Measurements from ENCODE around the gene KRTAP4-1. TPM values are rescaled to one million over a fixed set of nuclear protein-coding genes. Genes with fewer than 3 reads are reported as not detected.
"Not testable (repeated sequence)": the region's sequence is repeated elsewhere in the genome, so short reads cannot be mapped to it uniquely, and the experiment has no call there.

The KRTAP4-1 gene
- not detected in 2 replicates for total RNA-seq (2022)
- not detected for Bru-seq, nascent RNA
- BruChase-seq, experiment 1, labeled RNA remaining after a 6-hour chase: not detected
- not detected for BruChase-seq, experiment 2, labeled RNA remaining after a 2-hour chase
- long read RNA-seq: 0 reads

- ChIA-PET CTCF (interaction anchor here (0.7 kb wide), 1 partner anchor 138 kb away, joined by 5 read pairs; no protein-coding TSS in a partner anchor), POLR2A (no interaction called here)
- H3K9me3 Mint-ChIP-seq (ENCODE audit: unreplicated experiment): no peaks in the 10 kb centered on the region
- H3K27ac Mint-ChIP-seq (ENCODE audit: low read depth, unreplicated experiment): no peak within 1 kb of the TSS
- peaks cover 42% of the 10 kb centered on the region for H3K27me3 Mint-ChIP-seq (ENCODE audit: insufficient read depth, unreplicated experiment)
- no TSS peak for BruUV-seq (replicated peaks)
- H3K4me3 Mint-ChIP-seq (ENCODE audit: unreplicated experiment): no peak within 1 kb of the TSS
- intact Hi-C loops (cut with micrococcal nuclease): no loop called here
- no peaks in the 10 kb centered on the region for H3K4me1 Mint-ChIP-seq (ENCODE audit: insufficient read depth, unreplicated experiment)
- no peak for TF ChIP-seq CTCF (IDR thresholded peaks at IDR 0.05; ENCODE audit: unreplicated experiment)
- no peak for DNase-seq (ENCODE audit: unreplicated experiment)
- no peaks in the 10 kb centered on the region for H3K36me3 Mint-ChIP-seq (ENCODE audit: insufficient read depth, unreplicated experiment)
Measured at GRCh38 chr17:41184480-41184961, at the start of gene KRTAP4-1. Gene KRTAP4-1 (minus strand): TSS chr17:41184911. CDS start chr17:41184854, 57 bp downstream.

GRCh38 chr17:41232399-41233105 is 47.8 kb upstream of the KRTAP4-1 start, which contains the start of gene KRTAP9-3:
Gene KRTAP9-3 (plus strand): TSS chr17:41232449. CDS start chr17:41232502, 53 bp downstream.
- BruUV-seq (replicated peaks); H3K9me3 Mint-ChIP-seq (ENCODE audit: unreplicated experiment); DNase-seq (ENCODE audit: unreplicated experiment); H3K4me3 Mint-ChIP-seq (ENCODE audit: unreplicated experiment); H3K36me3 Mint-ChIP-seq (ENCODE audit: insufficient read depth, unreplicated experiment); H3K27ac Mint-ChIP-seq (ENCODE audit: low read depth, unreplicated experiment); H3K4me1 Mint-ChIP-seq (ENCODE audit: insufficient read depth, unreplicated experiment); intact Hi-C loops (cut with micrococcal nuclease); POLR2A ChIA-PET: not testable (repeated sequence)
- CTCF ChIA-PET: interaction anchor here (0.6 kb wide), 1 partner anchor 264 kb away, joined by 4 read pairs; no protein-coding TSS in a partner anchor
- peaks cover 83% of the 10 kb centered on the region for H3K27me3 Mint-ChIP-seq (ENCODE audit: insufficient read depth, unreplicated experiment)

- intact Hi-C loops (cut with micrococcal nuclease): no loop called here
- Mint-ChIP-seq H3K27me3 (ENCODE audit: insufficient read depth, unreplicated experiment) (peaks cover 77% of the 10 kb centered on the region), H3K4me3 (ENCODE audit: unreplicated experiment) (no peak overlapping the region), H3K9me3 (ENCODE audit: unreplicated experiment) (no peaks in the 10 kb centered on the region), H3K4me1 (ENCODE audit: insufficient read depth, unreplicated experiment) (no peaks in the 10 kb centered on the region), H3K36me3 (ENCODE audit: insufficient read depth, unreplicated experiment) (no peaks in the 10 kb centered on the region), H3K27ac (ENCODE audit: low read depth, unreplicated experiment) (no peak overlapping the region)
- ChIA-PET CTCF (no interaction called here), POLR2A (no interaction called here)
- TF ChIP-seq CTCF (IDR thresholded peaks at IDR 0.05; ENCODE audit: unreplicated experiment): no peak
- no TSS peak for BruUV-seq (replicated peaks)
- no peak for DNase-seq (ENCODE audit: unreplicated experiment)
Measured at GRCh38 chr17:41231731-41232130, 47.0 kb upstream of the KRTAP4-1 start.

GRCh38 chr17:41230094-41230493 is 45.4 kb upstream of the KRTAP4-1 start:
- intact Hi-C loops (cut with micrococcal nuclease): no loop called here
- no peak for TF ChIP-seq CTCF (IDR thresholded peaks at IDR 0.05; ENCODE audit: unreplicated experiment)
- CTCF ChIA-PET: no interaction called here
- Mint-ChIP-seq H3K4me1 (ENCODE audit: insufficient read depth, unreplicated experiment) (no peaks in the 10 kb centered on the region), H3K27me3 (ENCODE audit: insufficient read depth, unreplicated experiment) (peaks cover 64% of the 10 kb centered on the region), H3K36me3 (ENCODE audit: insufficient read depth, unreplicated experiment) (no peaks in the 10 kb centered on the region), H3K9me3 (ENCODE audit: unreplicated experiment) (no peaks in the 10 kb centered on the region), H3K27ac (ENCODE audit: low read depth, unreplicated experiment) (no peak overlapping the region), H3K4me3 (ENCODE audit: unreplicated experiment) (no peak overlapping the region)
- BruUV-seq (replicated peaks): no TSS peak
- POLR2A ChIA-PET: interaction anchor here (0.5 kb wide), 1 partner anchor 596 kb away, joined by 4 read pairs; no protein-coding TSS in a partner anchor
- DNase-seq (ENCODE audit: unreplicated experiment): no peak

- intact Hi-C loops (cut with micrococcal nuclease); H3K9me3 Mint-ChIP-seq (ENCODE audit: unreplicated experiment); H3K4me3 Mint-ChIP-seq (ENCODE audit: unreplicated experiment); DNase-seq (ENCODE audit: unreplicated experiment); POLR2A ChIA-PET; H3K36me3 Mint-ChIP-seq (ENCODE audit: insufficient read depth, unreplicated experiment); CTCF ChIA-PET; H3K27ac Mint-ChIP-seq (ENCODE audit: low read depth, unreplicated experiment); H3K4me1 Mint-ChIP-seq (ENCODE audit: insufficient read depth, unreplicated experiment); BruUV-seq (replicated peaks): not testable (repeated sequence)
- peaks cover 65% of the 10 kb centered on the region for H3K27me3 Mint-ChIP-seq (ENCODE audit: insufficient read depth, unreplicated experiment)
Measured at GRCh38 chr17:41226598-41227095, 41.9 kb upstream of the KRTAP4-1 start, which contains the start of gene KRTAP9-2. Gene KRTAP9-2 (plus strand): TSS chr17:41226648. CDS start chr17:41226655, 7 bp downstream.

Measured in MCF 10A (cell line).